SK-N-SH treated with all-trans-retinoic acid at 6 μM for 48 hours (cell line): ENCODE results near the gene PRPF38B.

Experiments used
- CSDC2 ChIP-seq: fragments of 250-450 bp; sonication (Bioruptor Pico); IDR thresholded peaks from 2 replicates; pipeline ENCODE4 v1.5.0; 2020; ENCODE audit warnings: mild to moderate bottlenecking, moderate library complexity
- ESRRG ChIP-seq: fragments of 250-450 bp; sonication (Bioruptor Pico); IDR thresholded peaks from 2 replicates; pipeline ENCODE4 v1.6.1; 2021; ENCODE audit warnings: mild to moderate bottlenecking
- GLIS3 ChIP-seq: fragments of 250-450 bp; sonication (Bioruptor Pico); IDR thresholded peaks from 2 replicates; pipeline ENCODE4 v1.5.0; 2020; ENCODE audit warnings: mild to moderate bottlenecking, moderate library complexity
- RARB ChIP-seq: fragments of 250-450 bp; sonication (Bioruptor Pico); IDR thresholded peaks from 2 replicates; pipeline ENCODE4 v1.8.0; 2021; ENCODE audit warnings: mild to moderate bottlenecking, moderate library complexity
- TF ChIP-seq, protein P1 (sequence below): fragments of 250-450 bp; sonication (Bioruptor Pico); IDR thresholded peaks from 2 replicates; pipeline ENCODE4 v1.5.0; 2020; ENCODE audit warnings: mild to moderate bottlenecking, moderate library complexity

- TF ChIP-seq GLIS3 (CRISPR knock-in tag), result no peak
- TF ChIP-seq ESRRG (CRISPR knock-in tag), result no peak
- TF ChIP-seq CSDC2, result no peak
- TF ChIP-seq, protein P1, sequence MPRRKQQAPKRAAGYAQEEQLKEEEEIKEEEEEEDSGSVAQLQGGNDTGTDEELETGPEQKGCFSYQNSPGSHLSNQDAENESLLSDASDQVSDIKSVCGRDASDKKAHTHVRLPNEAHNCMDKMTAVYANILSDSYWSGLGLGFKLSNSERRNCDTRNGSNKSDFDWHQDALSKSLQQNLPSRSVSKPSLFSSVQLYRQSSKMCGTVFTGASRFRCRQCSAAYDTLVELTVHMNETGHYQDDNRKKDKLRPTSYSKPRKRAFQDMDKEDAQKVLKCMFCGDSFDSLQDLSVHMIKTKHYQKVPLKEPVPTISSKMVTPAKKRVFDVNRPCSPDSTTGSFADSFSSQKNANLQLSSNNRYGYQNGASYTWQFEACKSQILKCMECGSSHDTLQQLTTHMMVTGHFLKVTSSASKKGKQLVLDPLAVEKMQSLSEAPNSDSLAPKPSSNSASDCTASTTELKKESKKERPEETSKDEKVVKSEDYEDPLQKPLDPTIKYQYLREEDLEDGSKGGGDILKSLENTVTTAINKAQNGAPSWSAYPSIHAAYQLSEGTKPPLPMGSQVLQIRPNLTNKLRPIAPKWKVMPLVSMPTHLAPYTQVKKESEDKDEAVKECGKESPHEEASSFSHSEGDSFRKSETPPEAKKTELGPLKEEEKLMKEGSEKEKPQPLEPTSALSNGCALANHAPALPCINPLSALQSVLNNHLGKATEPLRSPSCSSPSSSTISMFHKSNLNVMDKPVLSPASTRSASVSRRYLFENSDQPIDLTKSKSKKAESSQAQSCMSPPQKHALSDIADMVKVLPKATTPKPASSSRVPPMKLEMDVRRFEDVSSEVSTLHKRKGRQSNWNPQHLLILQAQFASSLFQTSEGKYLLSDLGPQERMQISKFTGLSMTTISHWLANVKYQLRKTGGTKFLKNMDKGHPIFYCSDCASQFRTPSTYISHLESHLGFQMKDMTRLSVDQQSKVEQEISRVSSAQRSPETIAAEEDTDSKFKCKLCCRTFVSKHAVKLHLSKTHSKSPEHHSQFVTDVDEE (CRISPR knock-in tag), result no peak
- TF ChIP-seq RARB, result no peak
Observed at GRCh38 chr1:108665067-108665466, 27.0 kb upstream of the PRPF38B start.
